Ishikawa (cell line): ENCODE measurements around the gene KLRG1.

Experiments
- CEBPB ChIP-seq: IDR thresholded peaks from 2 replicates; pipeline ENCODE4 v1.6.1; 2012
- CREB1 ChIP-seq: IDR thresholded peaks from 2 replicates; pipeline ENCODE4 v1.6.1; 2012; ENCODE audit warnings: low read depth
- EGR1 ChIP-seq: IDR thresholded peaks from 2 replicates; pipeline ENCODE4 v1.6.1; 2012
- EP300 ChIP-seq: IDR thresholded peaks from 2 replicates; pipeline ENCODE4 v1.6.1; 2012; ENCODE audit warnings: borderline replicate concordance
- FOXM1 ChIP-seq: IDR thresholded peaks from 2 replicates; pipeline ENCODE4 v1.6.1; 2012; ENCODE audit warnings: low read depth, borderline replicate concordance
- MAX ChIP-seq: IDR thresholded peaks from 2 replicates; pipeline ENCODE4 v1.6.1; 2012
- RAD21 ChIP-seq: IDR thresholded peaks from 2 replicates; pipeline ENCODE4 v1.6.1; 2012; ENCODE audit warnings: low read depth
- TAF1 ChIP-seq: IDR thresholded peaks from 2 replicates; pipeline ENCODE4 v1.6.1; 2012; ENCODE audit warnings: low read depth, mild to moderate bottlenecking
- TCF12 ChIP-seq: IDR thresholded peaks from 2 replicates; pipeline ENCODE4 v1.6.1; 2012; ENCODE audit warnings: low read depth
- TEAD4 ChIP-seq: IDR thresholded peaks from 2 replicates; pipeline ENCODE4 v1.6.1; 2012
- YY1 ChIP-seq: IDR thresholded peaks from 2 replicates; pipeline ENCODE4 v1.6.1; 2012; ENCODE audit warnings: low read depth
- TF ChIP-seq, protein P1 (sequence below): IDR thresholded peaks from 2 replicates; pipeline ENCODE4 v1.6.1; 2012; ENCODE audit warnings: low read depth, mild to moderate bottlenecking

DNA sequence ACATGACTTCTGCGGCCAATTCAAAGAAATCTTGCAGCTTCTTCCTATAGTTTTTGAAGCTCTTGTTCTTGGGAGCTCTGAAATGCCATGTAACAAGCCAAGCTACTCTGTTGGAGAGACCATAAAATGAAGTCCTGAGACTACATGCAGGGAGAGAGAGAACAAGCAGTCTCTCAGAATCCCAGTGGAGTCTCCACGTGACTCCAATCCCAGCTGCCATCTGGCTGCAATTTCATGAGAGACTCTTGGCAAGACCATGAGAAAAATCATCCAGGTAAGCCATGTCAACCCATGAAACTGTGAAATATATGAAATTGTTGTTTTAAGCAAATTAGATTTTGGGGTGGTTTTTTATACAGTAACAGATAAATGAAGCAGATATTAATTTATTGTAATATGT lies 54.4 kb downstream of the KLRG1 start:
- TF ChIP-seq EGR1, result no peak
- no peak for TF ChIP-seq CEBPB
- TF ChIP-seq EP300, result no peak
- TF ChIP-seq CREB1, result no peak
- TF ChIP-seq TCF12, result no peak
- TF ChIP-seq TAF1, result no peak
- TF ChIP-seq, protein P1, sequence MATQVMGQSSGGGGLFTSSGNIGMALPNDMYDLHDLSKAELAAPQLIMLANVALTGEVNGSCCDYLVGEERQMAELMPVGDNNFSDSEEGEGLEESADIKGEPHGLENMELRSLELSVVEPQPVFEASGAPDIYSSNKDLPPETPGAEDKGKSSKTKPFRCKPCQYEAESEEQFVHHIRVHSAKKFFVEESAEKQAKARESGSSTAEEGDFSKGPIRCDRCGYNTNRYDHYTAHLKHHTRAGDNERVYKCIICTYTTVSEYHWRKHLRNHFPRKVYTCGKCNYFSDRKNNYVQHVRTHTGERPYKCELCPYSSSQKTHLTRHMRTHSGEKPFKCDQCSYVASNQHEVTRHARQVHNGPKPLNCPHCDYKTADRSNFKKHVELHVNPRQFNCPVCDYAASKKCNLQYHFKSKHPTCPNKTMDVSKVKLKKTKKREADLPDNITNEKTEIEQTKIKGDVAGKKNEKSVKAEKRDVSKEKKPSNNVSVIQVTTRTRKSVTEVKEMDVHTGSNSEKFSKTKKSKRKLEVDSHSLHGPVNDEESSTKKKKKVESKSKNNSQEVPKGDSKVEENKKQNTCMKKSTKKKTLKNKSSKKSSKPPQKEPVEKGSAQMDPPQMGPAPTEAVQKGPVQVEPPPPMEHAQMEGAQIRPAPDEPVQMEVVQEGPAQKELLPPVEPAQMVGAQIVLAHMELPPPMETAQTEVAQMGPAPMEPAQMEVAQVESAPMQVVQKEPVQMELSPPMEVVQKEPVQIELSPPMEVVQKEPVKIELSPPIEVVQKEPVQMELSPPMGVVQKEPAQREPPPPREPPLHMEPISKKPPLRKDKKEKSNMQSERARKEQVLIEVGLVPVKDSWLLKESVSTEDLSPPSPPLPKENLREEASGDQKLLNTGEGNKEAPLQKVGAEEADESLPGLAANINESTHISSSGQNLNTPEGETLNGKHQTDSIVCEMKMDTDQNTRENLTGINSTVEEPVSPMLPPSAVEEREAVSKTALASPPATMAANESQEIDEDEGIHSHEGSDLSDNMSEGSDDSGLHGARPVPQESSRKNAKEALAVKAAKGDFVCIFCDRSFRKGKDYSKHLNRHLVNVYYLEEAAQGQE, result no peak
- no peak for TF ChIP-seq FOXM1
- TF ChIP-seq YY1, result no peak
- TF ChIP-seq MAX, result no peak
- no peak for TF ChIP-seq TEAD4
- no peak for TF ChIP-seq RAD21
